Suprapubic skin (tissue), 4 donors: Measurements from ENCODE around the gene GMPPA.

Source experiments
- EP300 ChIP-seq: sonication (generic); formaldehyde crosslinking; IDR thresholded peaks from one replicate; pipeline ENCODE4 v1.6.1; 2017; ENCODE audit warnings: antibody characterized with exemption
- POLR2A ChIP-seq, 2 donors: fragments of 450-650 bp; IDR thresholded peaks; one replicate each; pipeline ENCODE4 v1.6.1; 2017; ENCODE audit warnings: antibody characterized with exemption in 2 of 2, mild to moderate bottlenecking in 2 of 2, moderate library complexity in 2 of 2
- POLR2AphosphoS5 ChIP-seq, 3 donors: sonication (generic); formaldehyde crosslinking; IDR thresholded peaks; one replicate each; pipeline ENCODE4 v1.6.1; 2017; ENCODE audit warnings: antibody characterized with exemption in 3 of 3
- TF ChIP-seq, protein P1 (sequence below), 2 donors: fragments of 200-600 bp in 1 of 2; fragments of 450-650 bp in 1 of 2; sonication (generic) in 1 of 2; IDR thresholded peaks; one replicate each; pipeline ENCODE4 v1.5.1; 2016 to 2019; ENCODE audit warnings: antibody characterized with exemption in 2 of 2, mild to moderate bottlenecking in 1 of 2, moderate library complexity in 1 of 2

DNA sequence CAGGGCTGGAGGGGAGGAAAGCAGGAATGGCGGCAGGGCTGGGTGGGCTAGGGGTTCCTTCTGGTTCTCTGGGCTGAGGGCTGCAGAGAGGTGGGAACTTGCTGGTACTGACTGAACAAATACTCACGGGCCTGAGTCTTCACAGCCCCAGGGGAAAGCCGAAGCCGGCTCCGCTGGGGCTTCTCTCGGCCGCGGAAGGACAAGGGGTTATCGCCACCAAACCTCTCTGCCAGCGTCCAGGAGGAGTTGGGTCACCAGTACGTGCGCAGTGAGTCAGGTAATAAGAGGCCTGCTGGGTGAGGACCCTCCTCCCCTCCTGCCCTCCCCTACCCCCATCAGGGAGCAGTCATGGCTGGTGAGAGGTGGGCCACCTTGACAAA lies 13.5 kb upstream of the GMPPA start:
- TF ChIP-seq POLR2A (IDR thresholded peaks at IDR 0.05) (no peak), POLR2AphosphoS5 (IDR thresholded peaks at IDR 0.05) (no peak), EP300 (no peak)
- TF ChIP-seq, protein P1, sequence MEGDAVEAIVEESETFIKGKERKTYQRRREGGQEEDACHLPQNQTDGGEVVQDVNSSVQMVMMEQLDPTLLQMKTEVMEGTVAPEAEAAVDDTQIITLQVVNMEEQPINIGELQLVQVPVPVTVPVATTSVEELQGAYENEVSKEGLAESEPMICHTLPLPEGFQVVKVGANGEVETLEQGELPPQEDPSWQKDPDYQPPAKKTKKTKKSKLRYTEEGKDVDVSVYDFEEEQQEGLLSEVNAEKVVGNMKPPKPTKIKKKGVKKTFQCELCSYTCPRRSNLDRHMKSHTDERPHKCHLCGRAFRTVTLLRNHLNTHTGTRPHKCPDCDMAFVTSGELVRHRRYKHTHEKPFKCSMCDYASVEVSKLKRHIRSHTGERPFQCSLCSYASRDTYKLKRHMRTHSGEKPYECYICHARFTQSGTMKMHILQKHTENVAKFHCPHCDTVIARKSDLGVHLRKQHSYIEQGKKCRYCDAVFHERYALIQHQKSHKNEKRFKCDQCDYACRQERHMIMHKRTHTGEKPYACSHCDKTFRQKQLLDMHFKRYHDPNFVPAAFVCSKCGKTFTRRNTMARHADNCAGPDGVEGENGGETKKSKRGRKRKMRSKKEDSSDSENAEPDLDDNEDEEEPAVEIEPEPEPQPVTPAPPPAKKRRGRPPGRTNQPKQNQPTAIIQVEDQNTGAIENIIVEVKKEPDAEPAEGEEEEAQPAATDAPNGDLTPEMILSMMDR (IDR thresholded peaks at IDR 0.05), result no peak
